Adipocyte (in vitro differentiated cells): ENCODE results near the gene SLC7A4.

ENCODE experiments used
- DNase-seq: peaks from one replicate; pipeline ENCODE4 v3.0.0-alpha.2; 2015; ENCODE audit warnings: low read depth
- H3K27me3 ChIP-seq: replicated peaks from 2 replicates; pipeline ENCODE4 v1.7.0; 2013; ENCODE audit warnings: mild to moderate bottlenecking, low read length, moderate library complexity; ENCODE audit not compliant: control insufficient read depth, insufficient read depth
- H3K36me3 ChIP-seq: 2 replicates; pipeline ENCODE4 v1.7.0; 2013; ENCODE audit warnings: low read length, mild to moderate bottlenecking, moderate library complexity; ENCODE audit not compliant: control insufficient read depth, insufficient read depth, severe bottlenecking
- H3K4me1 ChIP-seq: 2 replicates; pipeline ENCODE4 v1.7.0; 2013; ENCODE audit warnings: mild to moderate bottlenecking, low read length, moderate library complexity; ENCODE audit not compliant: control insufficient read depth, insufficient read depth
- H3K4me3 ChIP-seq: 2 replicates; pipeline ENCODE4 v1.7.0; 2013; ENCODE audit warnings: mild to moderate bottlenecking, low read length, moderate library complexity
- H3K9ac ChIP-seq: 2 replicates; pipeline ENCODE4 v1.7.0; 2013; ENCODE audit warnings: mild to moderate bottlenecking, low read length, moderate library complexity
- H3K9me3 ChIP-seq: 2 replicates; pipeline ENCODE4 v1.7.0; 2013; ENCODE audit warnings: mild to moderate bottlenecking, low read length, moderate library complexity; ENCODE audit not compliant: control insufficient read depth

Gene SLC7A4

GRCh38 chr22:20992056-20992442 lies 40.3 kb downstream of the SLC7A4 start:
- no peaks in the 10 kb centered on the region for H3K9me3 ChIP-seq
- no peak overlapping the region for H3K4me3 ChIP-seq
- H3K27me3 ChIP-seq: no peaks in the 10 kb centered on the region
- no peak for DNase-seq
- H3K36me3 ChIP-seq: peaks cover 72% of the 10 kb centered on the region
- no peak overlapping the region for H3K9ac ChIP-seq
- no peaks in the 10 kb centered on the region for H3K4me1 ChIP-seq

- no peak for DNase-seq
- Histone ChIP-seq H3K4me1 (no peaks in the 10 kb centered on the region), H3K4me3 (no peak overlapping the region), H3K9me3 (no peaks in the 10 kb centered on the region), H3K9ac (no peak overlapping the region), H3K36me3 (peaks cover 70% of the 10 kb centered on the region), H3K27me3 (no peaks in the 10 kb centered on the region)
Measured at GRCh38 chr22:20991252-20992055, 40.9 kb downstream of the SLC7A4 start.

- DNase-seq: no peak
- no peaks in the 10 kb centered on the region for H3K9me3 ChIP-seq
- no peak overlapping the region for H3K4me3 ChIP-seq
- no peaks in the 10 kb centered on the region for H3K4me1 ChIP-seq
- peaks cover 74% of the 10 kb centered on the region for H3K36me3 ChIP-seq
- no peaks in the 10 kb centered on the region for H3K27me3 ChIP-seq
- H3K9ac ChIP-seq: no peak overlapping the region
Measured at GRCh38 chr22:20990184-20991180, 41.9 kb downstream of the SLC7A4 start.

GRCh38 chr22:20989323-20990138 lies 42.8 kb downstream of the SLC7A4 start:
- no peaks in the 10 kb centered on the region for H3K4me1 ChIP-seq
- no peak for DNase-seq
- H3K4me3 ChIP-seq: no peak overlapping the region
- no peak overlapping the region for H3K9ac ChIP-seq
- no peaks in the 10 kb centered on the region for H3K9me3 ChIP-seq
- H3K27me3 ChIP-seq: no peaks in the 10 kb centered on the region
- peaks cover 74% of the 10 kb centered on the region for H3K36me3 ChIP-seq

GRCh38 chr22:20988573-20989322 lies 43.6 kb downstream of the SLC7A4 start:
- Histone ChIP-seq H3K4me3 (no peak overlapping the region), H3K9me3 (no peaks in the 10 kb centered on the region), H3K9ac (no peak overlapping the region), H3K4me1 (peaks cover under 1% of the 10 kb centered on the region), H3K36me3 (peaks cover 71% of the 10 kb centered on the region), H3K27me3 (no peaks in the 10 kb centered on the region)
- DNase-seq: no peak

GRCh38 chr22:20987375-20987774 lies 45.0 kb downstream of the SLC7A4 start:
- peaks cover 59% of the 10 kb centered on the region for H3K36me3 ChIP-seq
- H3K9me3 ChIP-seq: no peaks in the 10 kb centered on the region
- H3K4me1 ChIP-seq: peaks cover 13% of the 10 kb centered on the region
- no peak overlapping the region for H3K9ac ChIP-seq
- DNase-seq: no peak
- no peak overlapping the region for H3K4me3 ChIP-seq
- no peaks in the 10 kb centered on the region for H3K27me3 ChIP-seq

- H3K9ac ChIP-seq: no peak overlapping the region
- no peaks in the 10 kb centered on the region for H3K27me3 ChIP-seq
- no peaks in the 10 kb centered on the region for H3K9me3 ChIP-seq
- peaks cover 16% of the 10 kb centered on the region for H3K4me1 ChIP-seq
- H3K36me3 ChIP-seq: peaks cover 49% of the 10 kb centered on the region
- H3K4me3 ChIP-seq: no peak overlapping the region
- no peak for DNase-seq
Measured at GRCh38 chr22:20986365-20986764, 46.0 kb downstream of the SLC7A4 start.

- Histone ChIP-seq H3K4me3 (no peak overlapping the region), H3K36me3 (peaks cover 42% of the 10 kb centered on the region)
Measured at GRCh38 chr22:20985720-20986119, 46.6 kb downstream of the SLC7A4 start.

GRCh38 chr22:20983081-20983771 lies 49.1 kb downstream of the SLC7A4 start:
- Histone ChIP-seq H3K27me3 (no peaks in the 10 kb centered on the region), H3K4me1 (peaks cover 30% of the 10 kb centered on the region), H3K9ac (peak overlapping the region; percentile 97), H3K36me3 (peaks cover 28% of the 10 kb centered on the region), H3K4me3 (peak overlapping the region; percentile 98), H3K9me3 (peaks cover 9% of the 10 kb centered on the region)
- peak; percentile 32 for DNase-seq

More at GRCh38 chr22:20985720-20986119, 46.6 kb downstream of the SLC7A4 start:
- H3K9me3 ChIP-seq: no peaks in the 10 kb centered on the region
- no peaks in the 10 kb centered on the region for H3K27me3 ChIP-seq
- H3K4me1 ChIP-seq: peaks cover 21% of the 10 kb centered on the region
- DNase-seq: no peak
- no peak overlapping the region for H3K9ac ChIP-seq

GRCh38 chr22:20982563-20982882 lies 49.8 kb downstream of the SLC7A4 start:
- peaks cover 21% of the 10 kb centered on the region for H3K36me3 ChIP-seq
- peak overlapping the region; percentile 97 for H3K9ac ChIP-seq

More at GRCh38 chr22:20982563-20982882, 49.8 kb downstream of the SLC7A4 start:
- no peak for DNase-seq
- no peaks in the 10 kb centered on the region for H3K27me3 ChIP-seq
- peak overlapping the region; percentile 98 for H3K4me3 ChIP-seq
- peaks cover 30% of the 10 kb centered on the region for H3K4me1 ChIP-seq
- H3K9me3 ChIP-seq: peaks cover 10% of the 10 kb centered on the region
